ENCODE results near the gene PPP1R12B. TPM values are rescaled to one million over a fixed set of nuclear protein-coding genes. Genes with fewer than 3 reads are reported as not detected.
"Not testable (repeated sequence)": the region's sequence is repeated elsewhere in the genome, so short reads cannot be mapped to it uniquely, and the experiment has no call there.

Gene PPP1R12B
- polyA plus RNA-seq, 1 experiment, result 38.6 TPM

DNA sequence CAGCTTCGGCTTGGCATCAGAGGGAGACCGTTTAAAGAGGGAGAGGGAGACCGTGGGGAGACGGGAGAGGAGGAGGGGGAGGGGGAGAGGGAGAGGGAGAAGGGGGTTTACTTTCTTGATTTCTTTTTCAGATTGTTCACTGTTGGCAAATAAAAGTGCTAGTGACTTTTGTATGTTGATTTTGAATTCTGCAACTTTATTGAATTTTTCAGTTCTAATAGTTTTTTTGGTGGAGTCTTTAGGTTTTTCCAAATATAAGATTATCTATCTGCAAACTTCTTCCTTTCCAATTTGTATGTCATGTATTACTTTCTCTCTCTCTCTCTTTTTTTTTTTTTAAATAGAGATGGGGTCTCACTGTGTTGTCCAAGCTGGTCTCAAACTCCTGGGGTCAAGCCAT lies 104.0 kb downstream of the PPP1R12B start:
- no peak overlapping the region for H3K4me3 ChIP-seq (ENCODE audit: low read depth, low read length)
- no peak for DNase-seq (ENCODE audit: low read depth, low spot score)
- CTCF ChIA-PET, result no interaction called here
- no peaks in the 10 kb centered on the region; the same call in 1 of the 2 replicates for H3K9me3 ChIP-seq (ENCODE audit: control insufficient read depth, insufficient read depth, low read length)
- no peaks in the 10 kb centered on the region for H3K27me3 ChIP-seq (ENCODE audit: control insufficient read depth, insufficient read depth, low read length)
- TF ChIP-seq, protein P1, sequence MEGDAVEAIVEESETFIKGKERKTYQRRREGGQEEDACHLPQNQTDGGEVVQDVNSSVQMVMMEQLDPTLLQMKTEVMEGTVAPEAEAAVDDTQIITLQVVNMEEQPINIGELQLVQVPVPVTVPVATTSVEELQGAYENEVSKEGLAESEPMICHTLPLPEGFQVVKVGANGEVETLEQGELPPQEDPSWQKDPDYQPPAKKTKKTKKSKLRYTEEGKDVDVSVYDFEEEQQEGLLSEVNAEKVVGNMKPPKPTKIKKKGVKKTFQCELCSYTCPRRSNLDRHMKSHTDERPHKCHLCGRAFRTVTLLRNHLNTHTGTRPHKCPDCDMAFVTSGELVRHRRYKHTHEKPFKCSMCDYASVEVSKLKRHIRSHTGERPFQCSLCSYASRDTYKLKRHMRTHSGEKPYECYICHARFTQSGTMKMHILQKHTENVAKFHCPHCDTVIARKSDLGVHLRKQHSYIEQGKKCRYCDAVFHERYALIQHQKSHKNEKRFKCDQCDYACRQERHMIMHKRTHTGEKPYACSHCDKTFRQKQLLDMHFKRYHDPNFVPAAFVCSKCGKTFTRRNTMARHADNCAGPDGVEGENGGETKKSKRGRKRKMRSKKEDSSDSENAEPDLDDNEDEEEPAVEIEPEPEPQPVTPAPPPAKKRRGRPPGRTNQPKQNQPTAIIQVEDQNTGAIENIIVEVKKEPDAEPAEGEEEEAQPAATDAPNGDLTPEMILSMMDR (IDR thresholded peaks at IDR 0.05; ENCODE audit: low read depth, low read length), result no peak
- POLR2A ChIA-PET, result no interaction called here
- no peak overlapping the region for H3K27ac ChIP-seq (ENCODE audit: low read depth, low read length)

DNA sequence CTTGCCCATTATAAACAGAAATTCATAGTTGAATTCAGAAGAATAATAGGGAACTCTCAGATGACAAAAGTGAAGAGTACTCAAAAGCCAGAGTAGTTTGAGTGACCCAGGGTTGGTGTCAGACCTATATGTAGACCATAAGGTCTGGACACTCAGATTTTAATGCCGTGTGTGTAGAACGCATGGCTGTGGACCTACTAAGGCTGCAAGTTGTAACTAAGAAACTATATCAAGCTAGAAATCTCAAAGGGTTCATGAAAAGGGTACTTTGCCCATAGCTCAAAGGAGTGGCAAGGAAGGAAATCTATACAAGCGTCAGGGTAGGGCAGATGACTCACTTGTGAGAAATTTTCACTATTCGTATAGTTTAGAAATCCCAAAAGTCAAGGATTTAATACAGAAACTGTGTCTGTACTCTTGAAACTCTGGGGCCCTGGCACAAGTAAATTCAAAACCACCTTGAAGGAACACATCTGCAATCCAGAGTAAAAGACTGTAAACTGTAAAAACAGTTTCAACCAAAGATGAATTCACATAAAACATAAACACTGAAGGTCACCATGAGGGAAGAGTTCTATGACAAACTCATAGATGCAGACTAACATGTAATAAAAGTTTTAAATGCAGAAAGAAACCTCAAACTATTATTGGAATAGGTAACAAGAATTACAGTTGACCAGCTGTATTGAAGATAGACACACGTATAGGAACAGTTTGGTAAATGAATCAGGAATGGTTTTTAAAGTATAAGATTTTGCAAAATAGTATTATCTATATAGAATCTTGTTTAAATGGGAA lies 108.1 kb downstream of the PPP1R12B start:
- peak; percentile 27 for DNase-seq (ENCODE audit: low read depth, low spot score)
- H3K27me3 ChIP-seq (ENCODE audit: control insufficient read depth, insufficient read depth, low read length); CTCF ChIA-PET; H3K9me3 ChIP-seq (ENCODE audit: control insufficient read depth, insufficient read depth, low read length); H3K4me3 ChIP-seq (ENCODE audit: low read depth, low read length); POLR2A ChIA-PET: not testable (repeated sequence)
- H3K27ac ChIP-seq (ENCODE audit: low read depth, low read length), result peak overlapping the region; percentile 54

DNA sequence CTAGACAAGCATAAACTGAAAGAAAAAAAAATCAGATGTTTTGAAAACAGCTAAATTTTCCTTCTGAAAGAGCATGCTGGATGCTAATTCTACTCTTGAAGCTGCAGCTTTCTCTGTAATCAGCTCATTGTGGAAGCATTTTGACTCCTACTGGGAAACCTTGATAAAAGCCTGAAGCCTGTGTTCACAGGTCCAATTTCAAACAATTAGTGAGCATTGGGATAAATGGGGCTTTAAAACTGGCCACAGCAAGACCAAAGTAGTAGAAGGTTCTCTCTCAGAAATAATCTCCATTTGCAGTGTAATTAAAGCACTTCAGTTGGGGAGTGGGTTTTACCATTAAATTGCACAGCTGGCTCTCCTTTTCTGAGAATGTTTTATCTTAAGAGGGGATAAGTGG lies 110.2 kb downstream of the PPP1R12B start:
- H3K27me3 ChIP-seq (ENCODE audit: control insufficient read depth, insufficient read depth, low read length); POLR2A ChIA-PET; H3K9me3 ChIP-seq (ENCODE audit: control insufficient read depth, insufficient read depth, low read length); H3K27ac ChIP-seq (ENCODE audit: low read depth, low read length); H3K4me3 ChIP-seq (ENCODE audit: low read depth, low read length); DNase-seq (ENCODE audit: low read depth, low spot score): not testable (repeated sequence)
- CTCF ChIA-PET, result interaction anchor here (0.6 to 5.8 kb wide), 5 partner anchors 115 to 327 kb away, joined by 3 to 36 read pairs (median 4); no protein-coding TSS in a partner anchor

DNA sequence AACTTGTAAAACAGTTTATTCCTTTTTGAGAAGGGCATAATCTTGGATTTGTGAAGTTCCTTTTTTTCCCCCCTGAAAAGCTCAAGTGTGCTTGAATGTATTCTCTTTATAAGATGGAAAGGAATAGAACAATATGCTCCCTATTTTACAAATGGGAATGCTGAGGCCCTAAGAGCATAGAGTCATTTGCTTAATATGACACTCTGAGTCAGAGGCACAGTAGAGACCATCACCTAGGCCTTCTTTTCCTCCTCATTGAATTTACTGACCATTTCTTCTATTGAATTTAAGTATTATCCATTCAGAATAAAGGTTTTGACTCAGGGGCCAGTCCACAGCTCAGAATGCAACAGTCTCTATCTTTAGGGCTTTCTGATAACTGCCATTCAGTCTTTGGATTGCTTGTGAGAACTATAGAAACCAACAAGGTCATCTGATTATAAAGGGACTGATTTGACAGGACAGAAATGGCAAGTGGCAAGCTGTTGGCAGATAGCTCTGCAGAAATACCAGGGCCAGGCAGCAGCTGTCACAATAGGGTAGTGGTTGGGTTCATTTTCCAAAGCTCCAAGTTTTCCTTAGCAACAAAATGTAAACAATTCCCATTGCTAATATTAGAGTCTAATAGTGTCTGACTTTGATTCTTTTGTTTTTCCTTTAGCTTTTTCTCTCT lies 111.1 kb downstream of the PPP1R12B start:
- ChIA-PET POLR2A (interaction anchor here (0.6 kb wide), 1 partner anchor 118 kb away, joined by 5 read pairs; no protein-coding TSS in a partner anchor), CTCF (interaction anchor here (1.0 to 5.8 kb wide), 3 partner anchors 154 to 275 kb away, joined by 3 to 36 read pairs (median 4); no protein-coding TSS in a partner anchor)
- not testable (repeated sequence) for H3K4me3 ChIP-seq (ENCODE audit: low read depth, low read length); H3K27me3 ChIP-seq (ENCODE audit: control insufficient read depth, insufficient read depth, low read length); DNase-seq (ENCODE audit: low read depth, low spot score); H3K9me3 ChIP-seq (ENCODE audit: control insufficient read depth, insufficient read depth, low read length)
- H3K27ac ChIP-seq (ENCODE audit: low read depth, low read length), result peak overlapping the region; percentile 21

DNA sequence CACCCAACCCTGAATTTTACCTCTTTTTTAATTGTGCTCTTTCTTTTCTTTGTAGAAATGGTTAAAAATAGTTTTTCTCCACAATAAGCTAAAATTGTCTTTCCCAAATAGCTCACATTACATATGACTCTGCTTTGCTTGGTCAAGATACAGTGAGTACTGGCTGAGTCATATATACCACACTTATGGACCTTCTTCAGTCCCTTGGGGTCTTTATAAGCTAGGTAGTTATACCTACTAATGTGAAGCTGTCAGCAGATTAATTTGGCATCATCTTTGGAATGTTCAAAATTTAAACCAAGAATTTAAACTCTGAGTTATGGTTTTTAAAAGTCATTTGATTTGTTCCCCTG lies 111.6 kb downstream of the PPP1R12B start:
- CTCF ChIA-PET, result interaction anchor here (1.3 to 5.8 kb wide), 3 partner anchors 154 to 260 kb away, joined by 3 to 36 read pairs (median 3); no protein-coding TSS in a partner anchor
- H3K27me3 ChIP-seq (ENCODE audit: control insufficient read depth, insufficient read depth, low read length); H3K9me3 ChIP-seq (ENCODE audit: control insufficient read depth, insufficient read depth, low read length); POLR2A ChIA-PET; H3K27ac ChIP-seq (ENCODE audit: low read depth, low read length); H3K4me3 ChIP-seq (ENCODE audit: low read depth, low read length): not testable (repeated sequence)
- DNase-seq (ENCODE audit: low read depth, low spot score), result peak; percentile 32

DNA sequence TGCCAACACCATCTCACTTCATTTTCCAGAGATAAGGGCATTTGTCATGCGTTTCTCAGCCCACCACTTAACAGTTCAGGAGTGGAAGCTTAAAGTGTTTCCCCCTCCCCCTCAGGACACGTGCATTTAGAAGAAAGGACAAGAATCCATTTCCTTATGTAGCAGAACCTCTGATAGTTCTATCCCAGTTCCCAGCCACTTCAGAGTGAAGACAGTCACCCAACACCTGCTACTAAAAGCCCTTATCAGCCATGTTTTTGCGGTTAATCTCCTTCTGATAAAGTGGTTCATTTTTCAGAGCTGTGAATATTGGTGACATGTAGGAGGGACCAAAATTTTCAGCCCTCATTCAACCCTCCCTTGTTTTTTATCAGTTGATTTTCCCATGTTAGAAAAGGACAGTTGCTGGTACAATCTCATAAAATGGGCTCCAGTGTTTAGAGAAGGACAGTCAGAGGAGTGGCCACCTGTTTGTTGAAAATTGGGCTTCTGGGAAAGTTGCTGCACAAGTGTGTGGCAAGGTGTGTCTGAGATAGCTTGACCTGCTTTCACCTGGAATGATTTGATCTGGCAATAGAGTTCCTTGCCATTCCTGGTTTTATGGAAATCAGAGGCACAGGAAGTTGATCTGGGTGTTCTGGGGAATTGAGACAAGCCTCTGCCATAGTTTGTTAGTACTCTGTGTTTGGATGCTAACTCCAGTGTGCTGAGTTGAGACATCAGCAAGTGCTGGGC lies 114.0 kb downstream of the PPP1R12B start:
- H3K27ac ChIP-seq (ENCODE audit: low read depth, low read length), result no peak overlapping the region
- ChIA-PET POLR2A (no interaction called here), CTCF (interaction anchor here (2.1 to 5.8 kb wide), 2 partner anchors 138 to 257 kb away, joined by 36 to 38 read pairs; no protein-coding TSS in a partner anchor)
- H3K4me3 ChIP-seq (ENCODE audit: low read depth, low read length), result no peak overlapping the region
- DNase-seq (ENCODE audit: low read depth, low spot score), result no peak
- TF ChIP-seq, protein P1 (IDR thresholded peaks at IDR 0.05; ENCODE audit: low read depth, low read length), result no peak
- H3K27me3 ChIP-seq (ENCODE audit: control insufficient read depth, insufficient read depth, low read length), result no peaks in the 10 kb centered on the region
- H3K9me3 ChIP-seq (ENCODE audit: control insufficient read depth, insufficient read depth, low read length), result no peaks in the 10 kb centered on the region

Measured in AG04450 (cell line).